Epithelial cell of esophagus (primary cell): ENCODE results near the gene UBE2D2.

ENCODE experiments used
- DNase-seq: peaks from one replicate; pipeline ENCODE4 v3.0.0; 2010; ENCODE audit warnings: low read depth
- H3K4me3 ChIP-seq: 2 replicates; pipeline ENCODE4 v1.5.1; 2011; ENCODE audit warnings: mild to moderate bottlenecking, low read length, control low read depth
- TF ChIP-seq, protein P1 (sequence below): IDR thresholded peaks from 2 replicates; pipeline ENCODE4 v1.5.1; 2011; ENCODE audit warnings: low read depth, mild to moderate bottlenecking, low read length, control low read depth, inconsistent platforms; ENCODE audit not compliant: insufficient read depth; ENCODE audit errors: missing control alignments

Gene UBE2D2

DNA sequence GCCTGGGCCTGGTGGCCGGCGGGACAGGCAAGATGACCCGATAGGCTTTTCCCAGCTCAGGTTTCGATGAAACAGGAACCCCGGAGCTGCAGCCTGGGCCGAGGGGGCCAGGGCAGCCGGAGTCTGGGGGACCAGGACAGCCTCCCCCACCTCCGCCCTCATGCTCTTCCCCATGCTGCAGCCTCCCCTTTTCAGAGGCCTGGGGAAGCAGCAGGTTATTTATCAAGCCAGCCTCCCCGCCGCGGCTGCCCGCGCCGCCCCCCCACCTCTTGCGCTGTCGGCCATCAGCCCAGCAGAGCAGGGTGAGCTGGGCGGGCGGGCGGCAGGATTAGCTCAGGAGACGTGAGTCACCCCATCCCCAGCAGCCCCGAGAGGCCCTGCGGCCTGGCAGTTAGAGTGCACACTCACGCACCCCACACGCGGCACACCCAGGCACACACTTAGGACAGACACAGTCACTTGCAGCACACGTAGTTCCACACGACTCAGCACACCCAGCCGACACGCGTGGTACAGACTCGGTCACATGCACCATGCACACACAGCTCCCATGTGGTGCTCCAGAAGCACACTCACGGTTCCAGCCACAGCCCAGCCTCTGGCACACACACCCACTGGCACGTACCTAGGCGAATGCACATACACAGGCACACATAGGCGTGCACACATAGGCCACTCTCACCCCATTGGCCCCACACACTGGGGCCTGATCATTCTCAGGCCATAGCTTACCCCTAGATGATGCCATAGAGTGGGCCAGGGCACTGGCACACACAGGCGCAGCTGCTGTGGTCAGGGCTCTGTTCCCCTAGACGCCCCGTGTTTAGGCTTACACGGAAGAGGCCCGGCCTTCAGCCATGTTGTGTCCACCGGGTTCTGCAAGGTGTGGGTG lies 100.0 kb downstream of the UBE2D2 start:
- TF ChIP-seq, protein P1, sequence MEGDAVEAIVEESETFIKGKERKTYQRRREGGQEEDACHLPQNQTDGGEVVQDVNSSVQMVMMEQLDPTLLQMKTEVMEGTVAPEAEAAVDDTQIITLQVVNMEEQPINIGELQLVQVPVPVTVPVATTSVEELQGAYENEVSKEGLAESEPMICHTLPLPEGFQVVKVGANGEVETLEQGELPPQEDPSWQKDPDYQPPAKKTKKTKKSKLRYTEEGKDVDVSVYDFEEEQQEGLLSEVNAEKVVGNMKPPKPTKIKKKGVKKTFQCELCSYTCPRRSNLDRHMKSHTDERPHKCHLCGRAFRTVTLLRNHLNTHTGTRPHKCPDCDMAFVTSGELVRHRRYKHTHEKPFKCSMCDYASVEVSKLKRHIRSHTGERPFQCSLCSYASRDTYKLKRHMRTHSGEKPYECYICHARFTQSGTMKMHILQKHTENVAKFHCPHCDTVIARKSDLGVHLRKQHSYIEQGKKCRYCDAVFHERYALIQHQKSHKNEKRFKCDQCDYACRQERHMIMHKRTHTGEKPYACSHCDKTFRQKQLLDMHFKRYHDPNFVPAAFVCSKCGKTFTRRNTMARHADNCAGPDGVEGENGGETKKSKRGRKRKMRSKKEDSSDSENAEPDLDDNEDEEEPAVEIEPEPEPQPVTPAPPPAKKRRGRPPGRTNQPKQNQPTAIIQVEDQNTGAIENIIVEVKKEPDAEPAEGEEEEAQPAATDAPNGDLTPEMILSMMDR = no peak
- H3K4me3 ChIP-seq = peak overlapping the region; percentile 18
- peak; percentile 96 for DNase-seq

DNA sequence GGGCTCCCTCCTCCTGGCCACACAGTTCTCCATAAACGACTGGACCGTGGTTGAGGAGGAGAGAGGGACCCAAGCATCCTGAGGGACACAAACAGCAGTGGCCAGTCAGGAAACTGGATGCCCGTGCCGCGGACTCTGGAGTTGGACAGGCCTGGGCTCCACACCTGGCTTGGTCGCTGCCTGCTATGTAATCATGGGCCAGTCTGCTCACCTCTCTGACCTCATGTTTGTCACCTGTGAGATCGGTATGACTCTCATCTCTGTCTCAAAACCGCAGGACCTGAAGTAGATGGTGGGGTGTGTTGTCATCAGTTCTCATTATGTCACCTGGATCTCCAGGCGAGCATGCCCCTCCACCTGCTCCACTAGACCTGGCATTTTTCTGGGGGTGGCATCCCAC lies 101.5 kb downstream of the UBE2D2 start:
- no peak for DNase-seq
- TF ChIP-seq, protein P1 = no peak
- H3K4me3 ChIP-seq = no peak overlapping the region

DNA sequence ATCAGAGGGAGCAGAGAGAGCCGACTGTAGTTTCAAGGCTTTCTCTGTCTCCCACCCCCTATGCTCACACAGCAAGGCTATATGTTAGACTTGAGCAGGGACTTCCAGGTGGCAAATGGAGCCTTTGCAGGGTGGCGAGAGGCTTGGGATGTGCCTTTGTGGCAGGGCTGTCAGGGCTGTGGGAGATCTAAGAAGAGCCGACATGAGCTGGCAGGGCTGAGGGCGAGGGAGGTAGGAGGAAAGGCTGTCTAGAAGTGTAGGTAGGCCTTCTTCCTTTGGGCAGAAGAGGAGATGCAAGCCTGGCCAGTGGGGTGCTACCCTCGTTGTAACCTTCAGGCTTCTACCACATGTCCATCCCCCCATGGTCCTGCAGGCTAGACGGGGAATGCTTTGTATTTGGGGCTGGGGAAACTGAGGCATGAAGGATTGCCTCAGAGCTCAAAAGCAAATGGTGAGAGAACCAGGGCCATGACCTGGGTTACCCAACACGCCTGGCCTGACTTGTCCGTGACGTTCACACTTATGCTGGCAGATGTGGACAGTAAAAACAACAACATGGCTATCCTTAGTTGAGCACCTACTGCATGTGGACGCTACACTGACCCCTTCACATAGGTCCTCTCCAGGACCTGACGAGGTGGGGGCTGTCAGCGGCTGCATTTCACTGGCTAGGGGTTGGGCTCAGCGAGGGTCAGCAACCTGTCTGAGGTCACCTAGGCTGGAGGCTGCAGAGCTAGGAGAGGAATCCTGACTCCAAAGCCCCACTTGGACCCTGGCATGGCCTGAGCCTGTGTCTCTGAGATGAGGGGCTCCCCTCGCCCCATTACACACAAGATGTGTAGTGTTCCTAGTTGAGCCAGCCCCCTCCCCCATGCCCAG lies 102.3 kb downstream of the UBE2D2 start:
- no peak overlapping the region for H3K4me3 ChIP-seq

GRCh38 chr5:139664086-139664693 lies 103.1 kb downstream of the UBE2D2 start:
- TF ChIP-seq, protein P1 = no peak
- no peak overlapping the region for H3K4me3 ChIP-seq
- DNase-seq = no peak

More for the DNA sequence above, 102.3 kb downstream of the UBE2D2 start:
- TF ChIP-seq, protein P1 = no peak
- no peak for DNase-seq

DNA sequence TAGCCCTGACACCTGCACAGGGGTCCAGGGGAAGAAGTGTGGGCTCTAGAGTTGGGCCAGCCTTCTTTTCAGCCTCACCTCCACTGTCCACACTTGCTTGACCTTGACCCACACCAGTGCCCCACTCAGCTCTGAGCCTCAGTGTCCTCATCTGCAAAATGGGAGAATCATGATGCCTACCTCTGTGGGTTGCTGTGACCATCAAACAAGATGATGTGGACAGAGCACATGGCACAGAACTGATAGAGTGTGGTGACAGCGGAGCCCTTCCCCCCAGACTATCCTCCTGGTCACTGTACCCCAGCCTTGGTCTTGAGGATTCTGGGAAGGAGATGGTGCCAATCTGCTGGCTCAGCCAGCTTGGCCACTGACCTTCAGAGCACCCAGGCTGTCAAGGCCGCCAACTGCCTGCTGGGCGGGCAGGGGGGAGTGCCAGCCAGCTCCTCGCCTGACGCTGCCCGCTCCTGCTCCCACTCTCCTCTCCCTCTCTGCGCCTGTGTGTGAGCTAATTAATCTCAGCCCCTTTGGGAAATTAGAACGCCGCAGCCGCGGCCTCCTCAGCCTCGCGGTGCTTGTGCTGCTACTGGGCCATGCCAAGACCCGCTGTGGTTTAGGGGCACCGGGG lies 103.7 kb downstream of the UBE2D2 start:
- DNase-seq = no peak
- no peak overlapping the region for H3K4me3 ChIP-seq
- TF ChIP-seq, protein P1 = no peak

- TF ChIP-seq, protein P1 = no peak
- DNase-seq = no peak
- H3K4me3 ChIP-seq = no peak overlapping the region
Observed at GRCh38 chr5:139665626-139666025, 104.5 kb downstream of the UBE2D2 start.
